Neural progenitor cell (in vitro differentiated cells): ENCODE measurements around the gene PSME3IP1.
"Not testable (repeated sequence)": the region's sequence is repeated elsewhere in the genome, so short reads cannot be mapped to it uniquely, and the experiment has no call there.

Experiments
- CTCF ChIP-seq: fragments of 200-600 bp; sonication (generic); IDR thresholded peaks from 2 replicates; pipeline ENCODE4 v1.5.1; 2017; ENCODE audit warnings: antibody characterized with exemption, mild to moderate bottlenecking
- EZH2 ChIP-seq: fragments of 200-600 bp; sonication (generic); IDR thresholded peaks from 2 replicates; pipeline ENCODE4 v1.6.1; 2017; ENCODE audit warnings: antibody characterized with exemption, mild to moderate bottlenecking, moderate library complexity

GRCh38 chr16:57109259-57110105 lies 76.4 kb downstream of the PSME3IP1 start:
- TF ChIP-seq CTCF, EZH2: not testable (repeated sequence)
